ENCODE measurements around the gene ACVR1B. TPM values are rescaled to one million over a fixed set of nuclear protein-coding genes. Genes with fewer than 3 reads are reported as not detected.

The ACVR1B gene
- total and polyA plus RNA-seq, 2 experiments from 2014 or later: 5.7 to 22.4 TPM

GRCh38 chr12:51960488-51960887 is 9.0 kb downstream of the ACVR1B start:
- WGBS (ENCODE audit: low lambda C conversion rate, missing lambda C conversion rate): 90% methylated on average over 1 of the region's 1 CpG
- peak overlapping the region; percentile 8 for H3K4me2 ChIP-seq

GRCh38 chr12:51960890-51961289 is 9.4 kb downstream of the ACVR1B start:
- peaks cover 81% of the 10 kb centered on the region for H3K79me2 ChIP-seq
- 69% methylated on average over 6 of the region's 6 CpGs for WGBS (ENCODE audit: low lambda C conversion rate, missing lambda C conversion rate)
- H3K9me2 ChIP-seq (replicated peaks; ENCODE audit: insufficient read depth): no peaks in the 10 kb centered on the region
- H3K36me3 ChIP-seq (replicated peaks; ENCODE audit: insufficient read depth, low read depth): no peaks in the 10 kb centered on the region
- H4K20me1 ChIP-seq (ENCODE audit: insufficient read depth, poor library complexity, severe bottlenecking): peaks cover 9% of the 10 kb centered on the region
- peaks cover 27% of the 10 kb centered on the region for H3K4me1 ChIP-seq (ENCODE audit: insufficient read depth)
- H3K4me3 ChIP-seq: no peak overlapping the region
- TF ChIP-seq CTCF (IDR thresholded peaks at IDR 0.05; ENCODE audit: poor library complexity) (no peak), EZH2phosphoT487 (IDR thresholded peaks at IDR 0.05; ENCODE audit: low read depth, severe bottlenecking, unreplicated experiment) (no peak), EZH2 (IDR thresholded peaks at IDR 0.05; ENCODE audit: borderline replicate concordance) (no peak)
- H3K27me3 ChIP-seq: no peaks in the 10 kb centered on the region
- H3K27ac ChIP-seq: peak overlapping the region; percentile 72
- no peaks in the 10 kb centered on the region for H3K9me3 ChIP-seq (ENCODE audit: low read depth)
- H3K4me2 ChIP-seq: peak overlapping the region; percentile 24
- no peak for DNase-seq (ENCODE audit: low spot score)
- H2AFZ ChIP-seq: no peak overlapping the region

More at GRCh38 chr12:51960488-51960887, 9.0 kb downstream of the ACVR1B start:
- Histone ChIP-seq H2AFZ (no peak overlapping the region), H3K27ac (peak overlapping the region; percentile 72), H3K79me2 (peaks cover 81% of the 10 kb centered on the region), H3K36me3 (replicated peaks; ENCODE audit: insufficient read depth, low read depth) (no peaks in the 10 kb centered on the region), H3K4me3 (no peak overlapping the region), H4K20me1 (ENCODE audit: insufficient read depth, poor library complexity, severe bottlenecking) (peaks cover 9% of the 10 kb centered on the region), H3K9me3 (ENCODE audit: low read depth) (no peaks in the 10 kb centered on the region), H3K9me2 (replicated peaks; ENCODE audit: insufficient read depth) (no peaks in the 10 kb centered on the region), H3K4me1 (ENCODE audit: insufficient read depth) (peaks cover 31% of the 10 kb centered on the region), H3K27me3 (no peaks in the 10 kb centered on the region)
- DNase-seq (ENCODE audit: low spot score): no peak
- TF ChIP-seq CTCF (IDR thresholded peaks at IDR 0.05; ENCODE audit: poor library complexity) (no peak), EZH2 (IDR thresholded peaks at IDR 0.05; ENCODE audit: borderline replicate concordance) (no peak), EZH2phosphoT487 (IDR thresholded peaks at IDR 0.05; ENCODE audit: low read depth, severe bottlenecking, unreplicated experiment) (no peak)

GRCh38 chr12:51961834-51962233 is 10.3 kb downstream of the ACVR1B start:
- Histone ChIP-seq H3K27ac (peak overlapping the region; percentile 75), H3K9me2 (replicated peaks; ENCODE audit: insufficient read depth) (no peaks in the 10 kb centered on the region), H4K20me1 (ENCODE audit: insufficient read depth, poor library complexity, severe bottlenecking) (peaks cover 9% of the 10 kb centered on the region), H3K79me2 (peaks cover 81% of the 10 kb centered on the region), H3K4me1 (ENCODE audit: insufficient read depth) (peaks cover 25% of the 10 kb centered on the region), H3K9me3 (ENCODE audit: low read depth) (no peaks in the 10 kb centered on the region), H3K4me2 (peak overlapping the region; percentile 27), H3K4me3 (no peak overlapping the region), H2AFZ (no peak overlapping the region), H3K36me3 (replicated peaks; ENCODE audit: insufficient read depth, low read depth) (no peaks in the 10 kb centered on the region), H3K27me3 (no peaks in the 10 kb centered on the region)
- no peak for TF ChIP-seq CTCF (IDR thresholded peaks at IDR 0.05; ENCODE audit: poor library complexity)
- TF ChIP-seq EZH2phosphoT487 (IDR thresholded peaks at IDR 0.05; ENCODE audit: low read depth, severe bottlenecking, unreplicated experiment): no peak
- no peak for TF ChIP-seq EZH2 (IDR thresholded peaks at IDR 0.05; ENCODE audit: borderline replicate concordance)
- DNase-seq (ENCODE audit: low spot score): peak; percentile 70
- WGBS (ENCODE audit: low lambda C conversion rate, missing lambda C conversion rate): 0% methylated on average over 1 of the region's 1 CpG
